SK-N-SH (cell line): Measurements from ENCODE around the gene ADAMTS17.

Source experiments
- EP300 ChIP-seq, 2 experiments: IDR thresholded peaks; 2 replicates each; pipeline versions ENCODE4 v1.4.0 to v1.6.1; 2012; ENCODE audit warnings: borderline replicate concordance in 1 of 2, low read depth in 1 of 2, low read length in 1 of 2
- EZH2phosphoT487 ChIP-seq: fragments of 200-600 bp; sonication (generic); IDR thresholded peaks from 2 replicates; pipeline ENCODE4 v1.6.1; 2017; ENCODE audit warnings: low read depth, mixed run types, mild to moderate bottlenecking, antibody characterized with exemption, moderate library complexity, borderline replicate concordance
- MXI1 ChIP-seq: IDR thresholded peaks from 2 replicates; pipeline ENCODE4 v1.6.1; 2012; ENCODE audit warnings: mild to moderate bottlenecking, low read depth, low read length, improper control_type of control experiment
- RAD21 ChIP-seq: IDR thresholded peaks from 2 replicates; pipeline ENCODE4 v1.6.1; 2012; ENCODE audit warnings: mild to moderate bottlenecking, low read length

DNA sequence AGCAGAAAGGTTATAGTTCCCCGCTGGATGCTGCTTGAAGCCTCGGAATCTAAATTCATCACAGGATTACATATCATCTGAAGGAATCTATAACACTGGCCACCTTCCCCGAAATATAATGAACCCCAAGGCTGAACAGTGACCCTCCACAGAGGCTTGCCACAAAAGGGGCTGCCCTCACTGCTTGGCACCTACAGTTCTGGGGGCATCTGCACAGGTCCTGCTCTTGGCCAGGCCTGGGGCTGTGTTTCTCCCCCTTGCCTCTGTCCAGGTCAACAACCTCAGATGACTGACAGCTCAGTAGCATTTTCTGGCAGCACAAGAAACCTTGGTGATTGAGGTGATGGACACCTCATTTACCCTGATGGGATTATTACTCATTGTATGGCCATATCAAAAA is 1.5 kb upstream of the ADAMTS17 start:
- TF ChIP-seq RAD21 (no peak), EP300 (IDR thresholded peaks at IDR 0.05; ENCODE audit: borderline replicate concordance in 1 of 2, low read depth in 1 of 2, low read length in 1 of 2) (no peak), EZH2phosphoT487 (no peak), MXI1 (no peak)
